ENCODE data around the gene CTBP2.

Gene CTBP2

GRCh38 chr10:124972637-124973036 lies 187.7 kb downstream of the CTBP2 start:
- DNase-seq (ENCODE audit: low read depth) = no peak

- DNase-seq (ENCODE audit: low read depth) = no peak
Observed at GRCh38 chr10:124971276-124971675, 189.1 kb downstream of the CTBP2 start.

- DNase-seq (ENCODE audit: low read depth) = no peak
Observed at GRCh38 chr10:124967255-124967654, 193.1 kb downstream of the CTBP2 start.

GRCh38 chr10:124966008-124966407 lies 194.4 kb downstream of the CTBP2 start:
- DNase-seq (ENCODE audit: low read depth) = no peak

- no peak for DNase-seq (ENCODE audit: low read depth)
Observed at GRCh38 chr10:124963866-124964720, 196.3 kb downstream of the CTBP2 start.

GRCh38 chr10:124962421-124962820 lies 197.9 kb downstream of the CTBP2 start:
- DNase-seq (ENCODE audit: low read depth) = no peak

- DNase-seq (ENCODE audit: low read depth) = no peak
Observed at GRCh38 chr10:124961248-124961570, 199.2 kb downstream of the CTBP2 start.

- DNase-seq (ENCODE audit: low read depth) = no peak
Observed at GRCh38 chr10:124959564-124959963, 200.8 kb downstream of the CTBP2 start.

- no peak for DNase-seq (ENCODE audit: low read depth)
Observed at GRCh38 chr10:124957404-124957947, 202.9 kb downstream of the CTBP2 start.

- DNase-seq (ENCODE audit: low read depth) = no peak
Observed at GRCh38 chr10:124956764-124957163, 203.6 kb downstream of the CTBP2 start.

- DNase-seq (ENCODE audit: low read depth) = no peak
Observed at GRCh38 chr10:124955868-124956267, 204.5 kb downstream of the CTBP2 start.

- DNase-seq (ENCODE audit: low read depth) = no peak
Observed at GRCh38 chr10:124955243-124955642, 205.1 kb downstream of the CTBP2 start.

- DNase-seq (ENCODE audit: low read depth) = no peak
Observed at GRCh38 chr10:124953421-124953820, 206.9 kb downstream of the CTBP2 start.

GRCh38 chr10:124952123-124952522 lies 208.2 kb downstream of the CTBP2 start:
- no peak for DNase-seq (ENCODE audit: low read depth)

- DNase-seq (ENCODE audit: low read depth) = no peak
Observed at GRCh38 chr10:124949543-124949942, 210.8 kb downstream of the CTBP2 start.

GRCh38 chr10:124946945-124947344 lies 213.4 kb downstream of the CTBP2 start:
- DNase-seq (ENCODE audit: low read depth) = no peak

- no peak for DNase-seq (ENCODE audit: low read depth)
Observed at GRCh38 chr10:124944982-124945381, 215.4 kb downstream of the CTBP2 start.

- no peak for DNase-seq (ENCODE audit: low read depth)
Observed at GRCh38 chr10:124943301-124944092, 216.9 kb downstream of the CTBP2 start.

GRCh38 chr10:124942317-124943169 lies 217.8 kb downstream of the CTBP2 start:
- no peak for DNase-seq (ENCODE audit: low read depth)

GRCh38 chr10:124941823-124942222 lies 218.5 kb downstream of the CTBP2 start, which contains the start of gene ZRANB1:
ZRANB1 (plus strand) TSS chr10:124942123; CDS start chr10:124942494, 371 bp downstream.
- DNase-seq (ENCODE audit: low read depth) = no peak

GRCh38 chr10:124939290-124939689 lies 221.1 kb downstream of the CTBP2 start:
- DNase-seq (ENCODE audit: low read depth) = no peak

GRCh38 chr10:124936813-124937212 lies 223.6 kb downstream of the CTBP2 start:
- DNase-seq (ENCODE audit: low read depth) = no peak
